HEK293T (cell line): ENCODE results near the gene TMSB4Y.

ENCODE experiments used
- FOXM1 ChIP-seq: fragments of 450-650 bp; IDR thresholded peaks from 2 replicates; pipeline ENCODE4 v1.6.1; 2017; ENCODE audit warnings: mild to moderate bottlenecking, borderline replicate concordance
- SP1 ChIP-seq: fragments of 450-650 bp; IDR thresholded peaks from 2 replicates; pipeline ENCODE4 v1.6.1; 2017

- TF ChIP-seq FOXM1, result no peak
- TF ChIP-seq SP1, result no peak
These were observed 39.5 kb upstream of the TMSB4Y start for GRCh38 chrY:13664162-13664561.
